HepG2 (cell line): ENCODE measurements around the gene SAMD10. TPM values are rescaled to one million over a fixed set of nuclear protein-coding genes. Genes with fewer than 3 reads are reported as not detected.

Experiments
- ATM ChIP-seq: fragments of 450-650 bp; IDR thresholded peaks from 2 replicates; pipeline ENCODE4 v1.7.1; 2017; ENCODE audit warnings: mild to moderate bottlenecking, borderline replicate concordance
- FOSL2 ChIP-seq: sonication (generic); formaldehyde crosslinking; IDR thresholded peaks from 2 replicates; pipeline ENCODE4 v1.4.0; 2020; ENCODE audit warnings: missing genetic modification reagents
- KLF15 ChIP-seq: sonication (generic); formaldehyde crosslinking; IDR thresholded peaks from 2 replicates; pipeline ENCODE4 v1.8.1; 2023; ENCODE audit warnings: borderline replicate concordance, mild to moderate bottlenecking, inconsistent platforms, missing genetic modification reagents, mixed read lengths
- PHB2 ChIP-seq: fragments of 450-650 bp; IDR thresholded peaks from 2 replicates; pipeline ENCODE4 v1.6.1; 2018; ENCODE audit not compliant: partially characterized antibody
- U2AF1 ChIP-seq: fragments of 200-400 bp; formaldehyde crosslinking; optimal IDR thresholded peaks from 2 replicates; pipeline ENCODE3; 2017; ENCODE audit warnings: mild to moderate bottlenecking, low read depth, low read length
- WIZ ChIP-seq: sonication (generic); formaldehyde crosslinking; IDR thresholded peaks from 2 replicates; pipeline ENCODE4 v1.5.1; 2020; ENCODE audit warnings: mild to moderate bottlenecking, missing genetic modification reagents
- ZNF672 ChIP-seq: sonication (generic); formaldehyde crosslinking; IDR thresholded peaks from 2 replicates; pipeline ENCODE4 v1.8.1; 2022; ENCODE audit warnings: missing genetic modification reagents
- polyA plus RNA-seq, 8 experiments: library from polyadenylated mRNA; depleted of rRNA in 3 of 8; stranded (reverse) in 7 of 8; unstranded in 1 of 8; fragments of >200 nt; fragmentation: Illumina TruSeq in 4 of 8; extraction: Trizol in 4 of 8; gene quantifications; 2 replicates each; pipeline versions ENCODE4 v1.2.1 to v1.2.3, GENCODE V29; 2011 to 2016; ENCODE audit warnings: low read depth in 4 of 8, missing spikeins in 1 of 8, mixed read lengths in 1 of 8; ENCODE audit not compliant: insufficient read depth in 1 of 8
- total RNA-seq, 5 experiments: library from RNA; depleted of rRNA; stranded (reverse); fragments of >200 nt; fragmentation: Illumina TruSeq; extraction: Trizol; gene quantifications; 2 replicates each; pipeline ENCODE4 v1.2.3, GENCODE V29; 2016; ENCODE audit warnings: low read depth in 1 of 5
- TF ChIP-seq, protein P1 (sequence below): sonication (generic); formaldehyde crosslinking; IDR thresholded peaks from 2 replicates; pipeline ENCODE4 v1.5.1; 2020; ENCODE audit warnings: mild to moderate bottlenecking, missing genetic modification reagents, borderline replicate concordance
- TF ChIP-seq, protein P2 (sequence below): sonication (generic); formaldehyde crosslinking; IDR thresholded peaks from 2 replicates; pipeline ENCODE4 v1.5.1; 2020; ENCODE audit warnings: mild to moderate bottlenecking, moderate library complexity, missing genetic modification reagents
- TF ChIP-seq, protein P3 (sequence below): sonication (generic); formaldehyde crosslinking; IDR thresholded peaks from 2 replicates; pipeline ENCODE4 v1.4.0; 2020; ENCODE audit warnings: missing genetic modification reagents
- TF ChIP-seq, protein P4 (sequence below): sonication (generic); formaldehyde crosslinking; IDR thresholded peaks from 2 replicates; pipeline ENCODE4 v1.4.0; 2020; ENCODE audit warnings: missing genetic modification reagents, borderline replicate concordance
- TF ChIP-seq, protein P5 (sequence below): sonication (generic); formaldehyde crosslinking; IDR thresholded peaks from 2 replicates; pipeline ENCODE4 v1.4.0; 2020; ENCODE audit warnings: missing genetic modification reagents; ENCODE audit errors: not compliant biosample characterization

The SAMD10 gene
- total and polyA plus RNA-seq, 2 of the 13 experiments (the other 11 are each of a cell fraction or from before 2014, with no cell fraction given), result 6.1 to 11.0 TPM

DNA sequence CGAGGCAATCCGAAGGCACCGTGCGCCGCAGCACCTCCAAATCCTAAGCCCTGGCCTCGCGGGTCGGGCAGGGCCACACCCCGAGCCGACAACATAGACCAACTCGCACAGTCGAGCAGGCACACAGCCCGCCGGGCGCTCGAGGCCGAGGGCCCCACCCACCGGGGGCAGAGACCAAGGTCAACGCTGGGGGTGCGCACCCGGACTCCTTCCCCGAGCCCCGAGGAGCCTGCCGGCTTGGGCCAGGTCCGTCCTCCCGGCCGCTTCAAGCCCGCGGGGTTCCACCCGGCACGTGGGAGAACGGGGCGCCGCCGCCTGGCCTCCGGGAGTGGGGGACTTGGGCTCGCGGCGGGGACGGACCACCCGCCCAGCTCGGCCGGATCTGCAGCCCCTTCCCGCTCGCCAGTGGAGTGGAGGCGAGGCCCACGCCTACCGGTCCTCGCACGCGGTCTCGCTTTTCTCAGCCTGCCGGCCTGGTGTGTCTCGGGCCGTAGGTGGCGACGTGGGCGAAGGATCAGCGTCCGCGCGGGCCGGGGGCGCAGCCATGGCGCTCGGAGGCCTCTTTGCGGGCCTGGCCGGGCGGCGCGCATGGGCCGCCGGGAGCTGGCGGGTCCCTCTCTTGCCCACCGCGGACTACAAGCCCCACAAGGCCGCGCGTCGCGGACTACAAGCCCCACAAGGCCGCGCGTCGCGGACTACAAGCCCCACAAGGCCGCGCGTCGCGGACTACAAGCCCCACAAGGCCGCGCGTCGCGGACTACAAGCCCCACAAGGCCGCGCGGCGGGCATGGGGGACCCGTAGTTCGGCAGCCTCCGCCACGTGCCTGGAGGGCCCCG is 23.4 kb downstream of the SAMD10 start, which contains the start of gene UCKL1 (continued):
- TF ChIP-seq, protein P1, sequence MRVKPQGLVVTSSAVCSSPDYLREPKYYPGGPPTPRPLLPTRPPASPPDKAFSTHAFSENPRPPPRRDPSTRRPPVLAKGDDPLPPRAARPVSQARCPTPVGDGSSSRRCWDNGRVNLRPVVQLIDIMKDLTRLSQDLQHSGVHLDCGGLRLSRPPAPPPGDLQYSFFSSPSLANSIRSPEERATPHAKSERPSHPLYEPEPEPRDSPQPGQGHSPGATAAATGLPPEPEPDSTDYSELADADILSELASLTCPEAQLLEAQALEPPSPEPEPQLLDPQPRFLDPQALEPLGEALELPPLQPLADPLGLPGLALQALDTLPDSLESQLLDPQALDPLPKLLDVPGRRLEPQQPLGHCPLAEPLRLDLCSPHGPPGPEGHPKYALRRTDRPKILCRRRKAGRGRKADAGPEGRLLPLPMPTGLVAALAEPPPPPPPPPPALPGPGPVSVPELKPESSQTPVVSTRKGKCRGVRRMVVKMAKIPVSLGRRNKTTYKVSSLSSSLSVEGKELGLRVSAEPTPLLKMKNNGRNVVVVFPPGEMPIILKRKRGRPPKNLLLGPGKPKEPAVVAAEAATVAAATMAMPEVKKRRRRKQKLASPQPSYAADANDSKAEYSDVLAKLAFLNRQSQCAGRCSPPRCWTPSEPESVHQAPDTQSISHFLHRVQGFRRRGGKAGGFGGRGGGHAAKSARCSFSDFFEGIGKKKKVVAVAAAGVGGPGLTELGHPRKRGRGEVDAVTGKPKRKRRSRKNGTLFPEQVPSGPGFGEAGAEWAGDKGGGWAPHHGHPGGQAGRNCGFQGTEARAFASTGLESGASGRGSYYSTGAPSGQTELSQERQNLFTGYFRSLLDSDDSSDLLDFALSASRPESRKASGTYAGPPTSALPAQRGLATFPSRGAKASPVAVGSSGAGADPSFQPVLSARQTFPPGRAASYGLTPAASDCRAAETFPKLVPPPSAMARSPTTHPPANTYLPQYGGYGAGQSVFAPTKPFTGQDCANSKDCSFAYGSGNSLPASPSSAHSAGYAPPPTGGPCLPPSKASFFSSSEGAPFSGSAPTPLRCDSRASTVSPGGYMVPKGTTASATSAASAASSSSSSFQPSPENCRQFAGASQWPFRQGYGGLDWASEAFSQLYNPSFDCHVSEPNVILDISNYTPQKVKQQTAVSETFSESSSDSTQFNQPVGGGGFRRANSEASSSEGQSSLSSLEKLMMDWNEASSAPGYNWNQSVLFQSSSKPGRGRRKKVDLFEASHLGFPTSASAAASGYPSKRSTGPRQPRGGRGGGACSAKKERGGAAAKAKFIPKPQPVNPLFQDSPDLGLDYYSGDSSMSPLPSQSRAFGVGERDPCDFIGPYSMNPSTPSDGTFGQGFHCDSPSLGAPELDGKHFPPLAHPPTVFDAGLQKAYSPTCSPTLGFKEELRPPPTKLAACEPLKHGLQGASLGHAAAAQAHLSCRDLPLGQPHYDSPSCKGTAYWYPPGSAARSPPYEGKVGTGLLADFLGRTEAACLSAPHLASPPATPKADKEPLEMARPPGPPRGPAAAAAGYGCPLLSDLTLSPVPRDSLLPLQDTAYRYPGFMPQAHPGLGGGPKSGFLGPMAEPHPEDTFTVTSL (CRISPR knock-in tag), result no peak; the same call in 1 of the 2 replicates
- TF ChIP-seq, protein P2, sequence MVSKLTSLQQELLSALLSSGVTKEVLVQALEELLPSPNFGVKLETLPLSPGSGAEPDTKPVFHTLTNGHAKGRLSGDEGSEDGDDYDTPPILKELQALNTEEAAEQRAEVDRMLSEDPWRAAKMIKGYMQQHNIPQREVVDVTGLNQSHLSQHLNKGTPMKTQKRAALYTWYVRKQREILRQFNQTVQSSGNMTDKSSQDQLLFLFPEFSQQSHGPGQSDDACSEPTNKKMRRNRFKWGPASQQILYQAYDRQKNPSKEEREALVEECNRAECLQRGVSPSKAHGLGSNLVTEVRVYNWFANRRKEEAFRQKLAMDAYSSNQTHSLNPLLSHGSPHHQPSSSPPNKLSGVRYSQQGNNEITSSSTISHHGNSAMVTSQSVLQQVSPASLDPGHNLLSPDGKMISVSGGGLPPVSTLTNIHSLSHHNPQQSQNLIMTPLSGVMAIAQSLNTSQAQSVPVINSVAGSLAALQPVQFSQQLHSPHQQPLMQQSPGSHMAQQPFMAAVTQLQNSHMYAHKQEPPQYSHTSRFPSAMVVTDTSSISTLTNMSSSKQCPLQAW (CRISPR knock-in tag), result peak; percentile 85
- TF ChIP-seq, protein P3, sequence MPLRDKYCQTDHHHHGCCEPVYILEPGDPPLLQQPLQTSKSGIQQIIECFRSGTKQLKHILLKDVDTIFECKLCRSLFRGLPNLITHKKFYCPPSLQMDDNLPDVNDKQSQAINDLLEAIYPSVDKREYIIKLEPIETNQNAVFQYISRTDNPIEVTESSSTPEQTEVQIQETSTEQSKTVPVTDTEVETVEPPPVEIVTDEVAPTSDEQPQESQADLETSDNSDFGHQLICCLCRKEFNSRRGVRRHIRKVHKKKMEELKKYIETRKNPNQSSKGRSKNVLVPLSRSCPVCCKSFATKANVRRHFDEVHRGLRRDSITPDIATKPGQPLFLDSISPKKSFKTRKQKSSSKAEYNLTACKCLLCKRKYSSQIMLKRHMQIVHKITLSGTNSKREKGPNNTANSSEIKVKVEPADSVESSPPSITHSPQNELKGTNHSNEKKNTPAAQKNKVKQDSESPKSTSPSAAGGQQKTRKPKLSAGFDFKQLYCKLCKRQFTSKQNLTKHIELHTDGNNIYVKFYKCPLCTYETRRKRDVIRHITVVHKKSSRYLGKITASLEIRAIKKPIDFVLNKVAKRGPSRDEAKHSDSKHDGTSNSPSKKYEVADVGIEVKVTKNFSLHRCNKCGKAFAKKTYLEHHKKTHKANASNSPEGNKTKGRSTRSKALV (CRISPR knock-in tag), result peak; percentile 92
- TF ChIP-seq PHB2 (no peak), KLF15 (peak; percentile 84), FOSL2 (CRISPR knock-in tag) (peak; percentile 56), WIZ (CRISPR knock-in tag) (peak; percentile 97; the same call in 1 of the 2 replicates), ATM (no peak), ZNF672 (peak; percentile 44; the same call in 1 of the 2 replicates), U2AF1 (peak; percentile 96)
- TF ChIP-seq, protein P4, sequence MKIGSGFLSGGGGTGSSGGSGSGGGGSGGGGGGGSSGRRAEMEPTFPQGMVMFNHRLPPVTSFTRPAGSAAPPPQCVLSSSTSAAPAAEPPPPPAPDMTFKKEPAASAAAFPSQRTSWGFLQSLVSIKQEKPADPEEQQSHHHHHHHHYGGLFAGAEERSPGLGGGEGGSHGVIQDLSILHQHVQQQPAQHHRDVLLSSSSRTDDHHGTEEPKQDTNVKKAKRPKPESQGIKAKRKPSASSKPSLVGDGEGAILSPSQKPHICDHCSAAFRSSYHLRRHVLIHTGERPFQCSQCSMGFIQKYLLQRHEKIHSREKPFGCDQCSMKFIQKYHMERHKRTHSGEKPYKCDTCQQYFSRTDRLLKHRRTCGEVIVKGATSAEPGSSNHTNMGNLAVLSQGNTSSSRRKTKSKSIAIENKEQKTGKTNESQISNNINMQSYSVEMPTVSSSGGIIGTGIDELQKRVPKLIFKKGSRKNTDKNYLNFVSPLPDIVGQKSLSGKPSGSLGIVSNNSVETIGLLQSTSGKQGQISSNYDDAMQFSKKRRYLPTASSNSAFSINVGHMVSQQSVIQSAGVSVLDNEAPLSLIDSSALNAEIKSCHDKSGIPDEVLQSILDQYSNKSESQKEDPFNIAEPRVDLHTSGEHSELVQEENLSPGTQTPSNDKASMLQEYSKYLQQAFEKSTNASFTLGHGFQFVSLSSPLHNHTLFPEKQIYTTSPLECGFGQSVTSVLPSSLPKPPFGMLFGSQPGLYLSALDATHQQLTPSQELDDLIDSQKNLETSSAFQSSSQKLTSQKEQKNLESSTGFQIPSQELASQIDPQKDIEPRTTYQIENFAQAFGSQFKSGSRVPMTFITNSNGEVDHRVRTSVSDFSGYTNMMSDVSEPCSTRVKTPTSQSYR (CRISPR knock-in tag), result peak; percentile 86
- TF ChIP-seq, protein P5, sequence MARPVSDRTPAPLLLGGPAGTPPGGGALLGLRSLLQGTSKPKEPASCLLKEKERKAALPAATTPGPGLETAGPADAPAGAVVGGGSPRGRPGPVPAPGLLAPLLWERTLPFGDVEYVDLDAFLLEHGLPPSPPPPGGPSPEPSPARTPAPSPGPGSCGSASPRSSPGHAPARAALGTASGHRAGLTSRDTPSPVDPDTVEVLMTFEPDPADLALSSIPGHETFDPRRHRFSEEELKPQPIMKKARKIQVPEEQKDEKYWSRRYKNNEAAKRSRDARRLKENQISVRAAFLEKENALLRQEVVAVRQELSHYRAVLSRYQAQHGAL (CRISPR knock-in tag), result peak; percentile 91
